Measurements from ENCODE around the gene RPRD1B.

RPRD1B gene

DNA sequence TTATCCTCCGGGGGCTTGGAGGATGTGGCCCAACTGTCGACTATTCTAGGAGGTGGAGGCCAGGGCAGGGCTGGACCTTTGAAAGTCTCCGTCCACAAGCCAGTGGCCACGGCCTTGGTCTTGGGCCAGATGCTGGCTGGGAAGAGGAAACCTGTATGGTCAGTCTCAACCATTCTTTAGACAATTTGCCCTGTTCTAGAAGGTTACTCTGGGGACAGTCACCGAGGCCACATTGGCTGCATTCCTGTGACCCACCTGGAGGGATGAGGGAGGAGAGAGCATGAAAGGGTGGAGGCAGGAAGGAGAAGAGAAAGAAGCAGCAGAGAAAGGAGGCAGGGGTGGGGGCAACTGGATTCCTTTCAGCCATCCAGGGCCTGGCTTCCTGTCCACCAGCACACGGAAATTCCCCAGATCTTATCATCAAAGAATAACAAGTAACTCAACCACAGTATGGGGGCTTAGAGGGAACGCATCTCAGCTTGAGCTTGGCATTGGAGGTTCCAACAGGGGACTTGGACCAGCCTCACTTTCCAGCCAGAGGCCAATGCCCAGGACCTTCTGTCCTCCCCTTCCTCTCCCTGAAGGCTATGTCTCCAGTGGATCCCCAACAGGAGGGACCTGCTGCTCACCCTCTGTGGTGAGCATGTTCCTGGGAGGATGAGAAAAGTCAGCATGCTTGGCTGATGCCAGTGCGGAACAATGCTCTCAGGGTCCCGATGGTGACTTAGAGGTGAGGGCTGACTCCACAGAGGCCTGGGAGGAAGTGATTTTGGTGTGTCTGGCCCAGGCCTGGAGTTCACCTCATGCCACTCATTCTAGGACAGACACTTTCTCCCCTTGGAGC lies 101.1 kb downstream of the RPRD1B start:
- no peak overlapping the region for H3K4me3 ChIP-seq (ENCODE audit: low read depth, low read length)
- H2AFZ ChIP-seq, result peak overlapping the region; percentile 28
- TF ChIP-seq, protein P1, sequence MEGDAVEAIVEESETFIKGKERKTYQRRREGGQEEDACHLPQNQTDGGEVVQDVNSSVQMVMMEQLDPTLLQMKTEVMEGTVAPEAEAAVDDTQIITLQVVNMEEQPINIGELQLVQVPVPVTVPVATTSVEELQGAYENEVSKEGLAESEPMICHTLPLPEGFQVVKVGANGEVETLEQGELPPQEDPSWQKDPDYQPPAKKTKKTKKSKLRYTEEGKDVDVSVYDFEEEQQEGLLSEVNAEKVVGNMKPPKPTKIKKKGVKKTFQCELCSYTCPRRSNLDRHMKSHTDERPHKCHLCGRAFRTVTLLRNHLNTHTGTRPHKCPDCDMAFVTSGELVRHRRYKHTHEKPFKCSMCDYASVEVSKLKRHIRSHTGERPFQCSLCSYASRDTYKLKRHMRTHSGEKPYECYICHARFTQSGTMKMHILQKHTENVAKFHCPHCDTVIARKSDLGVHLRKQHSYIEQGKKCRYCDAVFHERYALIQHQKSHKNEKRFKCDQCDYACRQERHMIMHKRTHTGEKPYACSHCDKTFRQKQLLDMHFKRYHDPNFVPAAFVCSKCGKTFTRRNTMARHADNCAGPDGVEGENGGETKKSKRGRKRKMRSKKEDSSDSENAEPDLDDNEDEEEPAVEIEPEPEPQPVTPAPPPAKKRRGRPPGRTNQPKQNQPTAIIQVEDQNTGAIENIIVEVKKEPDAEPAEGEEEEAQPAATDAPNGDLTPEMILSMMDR (IDR thresholded peaks at IDR 0.05), result no peak
- no peaks in the 10 kb centered on the region for H3K79me2 ChIP-seq
- H3K9ac ChIP-seq, result no peak overlapping the region
- H3K27me3 ChIP-seq (ENCODE audit: control insufficient read depth, insufficient read depth, low read length), result no peaks in the 10 kb centered on the region
- H3K9me3 ChIP-seq (ENCODE audit: control insufficient read depth, low read length), result no peaks in the 10 kb centered on the region
- H3K27ac ChIP-seq, result peak overlapping the region; percentile 85
- H3K4me1 ChIP-seq, result peaks cover 16% of the 10 kb centered on the region
- H3K36me3 ChIP-seq (ENCODE audit: control insufficient read depth, insufficient read depth, low read length), result no peaks in the 10 kb centered on the region
- H3K4me2 ChIP-seq (ENCODE audit: low read length), result peak overlapping the region; percentile 46

DNA sequence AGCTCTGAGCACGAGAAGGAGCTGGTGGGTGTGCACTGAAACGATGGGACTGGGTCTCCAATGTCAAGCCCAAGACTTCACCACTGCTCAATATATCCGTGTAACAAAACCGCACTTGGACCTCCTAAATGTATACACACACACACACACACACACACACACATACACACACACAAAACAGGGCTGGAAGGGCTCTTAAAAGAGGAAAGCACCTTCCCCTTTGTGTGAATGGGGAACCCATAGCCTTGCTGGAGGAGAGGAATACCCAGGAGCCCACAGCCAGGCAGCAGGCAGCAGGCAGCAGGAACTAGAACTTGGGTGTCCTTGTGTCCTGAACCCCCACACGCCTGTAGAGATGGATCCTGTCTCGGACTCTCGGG lies 101.7 kb downstream of the RPRD1B start:
- H3K9ac ChIP-seq, result no peak overlapping the region
- no peaks in the 10 kb centered on the region for H3K9me3 ChIP-seq (ENCODE audit: control insufficient read depth, low read length)
- TF ChIP-seq, protein P1 (IDR thresholded peaks at IDR 0.05), result no peak
- peaks cover 19% of the 10 kb centered on the region for H3K4me1 ChIP-seq
- H3K36me3 ChIP-seq (ENCODE audit: control insufficient read depth, insufficient read depth, low read length), result no peaks in the 10 kb centered on the region
- peak overlapping the region; percentile 85 for H3K27ac ChIP-seq
- no peaks in the 10 kb centered on the region for H3K79me2 ChIP-seq
- no peak overlapping the region for H3K4me3 ChIP-seq (ENCODE audit: low read depth, low read length)
- no peak overlapping the region for H2AFZ ChIP-seq
- no peak overlapping the region for H3K4me2 ChIP-seq (ENCODE audit: low read length)
- H3K27me3 ChIP-seq (ENCODE audit: control insufficient read depth, insufficient read depth, low read length), result no peaks in the 10 kb centered on the region

DNA sequence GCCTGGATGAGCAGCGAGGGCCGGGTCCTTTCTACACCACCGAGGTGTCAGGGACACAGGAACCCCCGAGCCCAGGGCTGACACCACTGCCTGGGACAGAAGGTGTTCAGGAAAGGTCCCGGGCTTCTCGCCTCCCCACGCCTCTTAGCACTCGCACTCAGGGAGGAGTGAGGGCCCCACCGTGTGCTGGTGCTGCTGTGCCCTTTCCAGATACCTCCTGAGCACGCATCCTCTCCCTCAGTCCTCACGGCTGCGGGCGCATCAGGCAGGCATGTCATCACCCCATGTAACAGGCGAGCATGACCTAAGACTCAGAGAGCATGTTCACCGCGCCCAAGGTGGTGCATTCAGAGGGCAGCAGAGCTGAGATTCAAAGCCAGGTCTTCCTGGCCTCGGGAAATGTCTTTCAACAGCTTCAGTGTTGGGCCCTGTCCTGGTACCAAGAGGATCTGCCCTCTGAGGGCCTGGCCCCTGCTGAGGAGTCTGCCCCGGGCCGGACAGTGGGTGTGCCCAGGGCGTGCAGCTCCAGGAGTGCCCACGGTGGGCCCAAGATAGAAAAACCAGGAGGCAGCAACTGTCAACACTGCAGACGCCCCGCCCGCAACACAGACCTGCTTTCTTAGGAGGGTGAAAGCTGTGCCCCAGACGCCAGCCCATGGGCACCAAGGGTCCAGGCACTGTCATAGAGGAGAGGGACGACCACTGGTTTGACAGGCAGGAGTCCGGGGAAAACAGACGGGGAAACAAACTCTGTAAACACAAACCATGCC lies 102.3 kb downstream of the RPRD1B start:
- Histone ChIP-seq H3K4me1 (peaks cover 19% of the 10 kb centered on the region), H3K36me3 (ENCODE audit: control insufficient read depth, insufficient read depth, low read length) (no peaks in the 10 kb centered on the region), H3K4me2 (ENCODE audit: low read length) (no peak overlapping the region), H3K9ac (no peak overlapping the region), H3K4me3 (ENCODE audit: low read depth, low read length) (no peak overlapping the region), H3K27me3 (ENCODE audit: control insufficient read depth, insufficient read depth, low read length) (no peaks in the 10 kb centered on the region), H2AFZ (no peak overlapping the region), H3K27ac (peak overlapping the region; percentile 85), H3K9me3 (ENCODE audit: control insufficient read depth, low read length) (no peaks in the 10 kb centered on the region), H3K79me2 (no peaks in the 10 kb centered on the region)
- TF ChIP-seq, protein P1 (IDR thresholded peaks at IDR 0.05), result no peak

DNA sequence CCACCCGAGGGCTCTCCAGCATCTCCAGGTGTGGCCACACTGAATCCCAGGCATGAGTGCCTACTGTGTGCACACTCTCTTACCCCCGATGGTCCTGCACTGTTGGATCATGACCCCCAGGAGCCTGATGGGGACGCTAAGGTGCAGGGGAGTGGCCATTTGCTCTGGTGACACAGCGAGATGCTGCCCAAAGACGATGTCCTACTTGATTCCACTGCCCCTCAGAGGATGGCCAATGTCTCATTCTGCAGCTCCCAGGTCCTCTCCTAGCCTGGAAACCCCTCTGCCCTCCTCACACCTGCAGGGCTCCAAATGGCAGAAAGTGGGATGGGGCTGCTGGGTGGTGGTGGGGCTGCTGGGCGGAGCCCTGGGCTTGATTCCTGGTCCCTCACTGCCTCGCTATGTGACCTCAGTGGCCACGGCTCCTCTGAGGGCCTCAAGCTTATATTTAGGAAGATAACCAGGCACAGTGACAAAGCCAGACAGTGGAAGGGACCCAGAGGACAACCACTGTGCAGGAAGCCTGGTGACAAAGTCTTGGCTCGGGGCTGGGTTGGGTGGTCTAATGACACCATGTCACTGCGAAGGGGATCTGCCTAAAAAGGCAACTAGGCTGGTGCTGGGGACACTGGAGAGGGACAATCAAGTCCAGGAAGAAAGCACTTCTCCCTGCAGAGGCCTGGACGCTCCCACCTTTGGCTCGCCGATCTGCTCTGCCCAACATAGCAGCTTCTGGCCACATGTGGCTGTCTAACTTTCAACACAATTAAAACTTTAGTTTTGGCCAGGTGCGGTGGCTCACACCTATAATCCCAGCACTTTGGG lies 103.1 kb downstream of the RPRD1B start:
- Histone ChIP-seq H3K4me3 (ENCODE audit: low read depth, low read length) (no peak overlapping the region), H3K27me3 (ENCODE audit: control insufficient read depth, insufficient read depth, low read length) (no peaks in the 10 kb centered on the region), H3K79me2 (no peaks in the 10 kb centered on the region), H3K4me1 (peaks cover 19% of the 10 kb centered on the region), H3K36me3 (ENCODE audit: control insufficient read depth, insufficient read depth, low read length) (no peaks in the 10 kb centered on the region), H3K4me2 (ENCODE audit: low read length) (no peak overlapping the region), H2AFZ (no peak overlapping the region), H3K9ac (no peak overlapping the region), H3K27ac (no peak overlapping the region), H3K9me3 (ENCODE audit: control insufficient read depth, low read length) (no peaks in the 10 kb centered on the region)
- TF ChIP-seq, protein P1 (IDR thresholded peaks at IDR 0.05), result no peak
